Pulmonary artery endothelial cell (primary cell): Measurements from ENCODE around the gene MXI1. TPM values are rescaled to one million over a fixed set of nuclear protein-coding genes. Genes with fewer than 3 reads are reported as not detected.
"Not testable (repeated sequence)": the region's sequence is repeated elsewhere in the genome, so short reads cannot be mapped to it uniquely, and the experiment has no call there.

Experiments
- DNase-seq: peaks from one replicate; pipeline ENCODE4 v3.0.0-alpha.2; 2011; ENCODE audit warnings: low read depth, low spot score
- total RNA-seq: library from RNA; depleted of rRNA; stranded (reverse); fragments of >200 nt; gene quantifications from 2 replicates; pipeline ENCODE4 v1.2.3, GENCODE V29; 2014

MXI1 gene
- total RNA-seq, 1 donor from 2014 or later = 8.4 TPM

DNA sequence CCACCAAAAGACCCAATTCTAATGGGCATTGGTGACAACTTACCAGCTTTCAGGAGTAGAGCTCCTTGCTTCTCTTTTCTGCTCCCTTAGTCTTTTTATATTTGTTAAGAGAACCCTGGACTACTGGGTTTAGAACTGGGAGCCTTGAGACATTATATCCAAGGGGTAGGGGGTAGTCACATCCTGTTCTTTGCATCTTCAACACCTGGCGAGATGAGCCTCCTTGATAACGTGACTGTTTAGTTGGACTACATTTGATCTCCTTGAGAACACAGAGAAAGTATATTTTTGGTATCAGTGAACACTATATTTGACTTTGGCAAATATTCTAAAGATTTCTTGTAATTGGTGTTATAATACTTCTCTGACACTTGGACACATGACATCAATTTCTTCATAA is 106.3 kb downstream of the MXI1 start:
- no peak for DNase-seq

DNA sequence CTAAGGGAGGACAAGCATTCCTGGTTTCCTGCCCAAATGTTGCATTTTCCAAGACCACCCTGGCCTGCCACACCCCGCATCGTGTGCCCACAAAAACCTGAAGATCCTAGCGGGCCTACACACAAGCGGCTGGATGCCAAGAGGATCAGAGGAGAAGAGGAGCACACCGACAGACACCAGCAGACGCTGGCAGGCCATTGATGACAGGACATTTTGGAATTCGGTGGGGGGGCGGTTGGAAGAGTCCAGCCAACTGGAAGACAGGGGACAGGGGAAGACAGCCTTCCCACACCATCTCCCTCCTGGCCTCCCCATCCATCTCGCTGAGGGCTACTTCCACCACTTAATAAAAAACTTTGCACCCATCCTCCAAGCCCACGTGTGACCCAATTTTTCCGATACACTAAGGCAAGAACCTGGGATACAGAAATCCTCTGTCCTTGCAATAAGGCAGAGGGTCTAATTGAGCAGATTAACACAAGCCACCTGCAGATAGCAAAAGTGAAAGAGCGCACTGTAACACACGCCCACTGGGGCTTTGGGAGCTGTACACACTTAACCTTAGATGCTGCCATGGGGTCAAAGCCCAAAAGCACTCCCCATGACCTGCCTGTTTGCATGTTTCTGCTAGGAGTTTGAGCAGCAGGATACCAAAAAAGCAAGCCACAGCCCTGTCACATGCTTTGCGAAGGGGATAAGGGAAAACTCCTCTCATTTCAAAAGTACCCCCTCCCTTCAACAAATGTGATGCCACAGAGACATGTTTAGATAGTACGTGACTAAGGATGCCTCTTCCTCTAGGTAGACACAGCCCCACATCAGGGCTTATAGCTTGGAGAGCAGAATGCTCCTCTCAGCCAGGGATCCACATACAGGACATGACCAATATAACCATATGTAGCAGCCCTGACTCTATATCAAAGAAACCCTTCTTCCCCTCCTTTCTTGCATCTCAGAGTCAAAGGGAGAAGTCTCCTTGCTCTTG is 110.8 kb downstream of the MXI1 start:
- no peak for DNase-seq

GRCh38 chr10:110321869-110322620 is 114.6 kb downstream of the MXI1 start:
- no peak for DNase-seq

DNA sequence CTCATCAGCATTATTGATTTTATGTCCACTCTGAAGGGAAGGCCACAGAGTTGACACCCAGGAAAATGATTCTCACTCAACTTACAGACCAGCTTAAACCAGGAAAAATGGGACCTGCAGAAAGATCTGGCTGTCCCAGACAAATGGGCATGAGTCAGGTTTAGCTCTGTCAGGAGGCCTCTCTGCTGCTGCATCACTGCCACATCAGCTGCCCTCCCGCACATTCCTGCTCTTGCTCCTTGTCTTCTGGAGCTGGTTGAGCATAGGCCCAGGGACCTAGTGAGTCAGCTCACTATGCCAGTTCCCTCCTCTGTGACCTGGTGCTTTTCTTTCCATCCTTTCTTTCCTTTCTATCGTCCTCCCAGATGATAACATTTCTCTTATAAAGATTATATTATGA is 116.1 kb downstream of the MXI1 start:
- DNase-seq = no peak

DNA sequence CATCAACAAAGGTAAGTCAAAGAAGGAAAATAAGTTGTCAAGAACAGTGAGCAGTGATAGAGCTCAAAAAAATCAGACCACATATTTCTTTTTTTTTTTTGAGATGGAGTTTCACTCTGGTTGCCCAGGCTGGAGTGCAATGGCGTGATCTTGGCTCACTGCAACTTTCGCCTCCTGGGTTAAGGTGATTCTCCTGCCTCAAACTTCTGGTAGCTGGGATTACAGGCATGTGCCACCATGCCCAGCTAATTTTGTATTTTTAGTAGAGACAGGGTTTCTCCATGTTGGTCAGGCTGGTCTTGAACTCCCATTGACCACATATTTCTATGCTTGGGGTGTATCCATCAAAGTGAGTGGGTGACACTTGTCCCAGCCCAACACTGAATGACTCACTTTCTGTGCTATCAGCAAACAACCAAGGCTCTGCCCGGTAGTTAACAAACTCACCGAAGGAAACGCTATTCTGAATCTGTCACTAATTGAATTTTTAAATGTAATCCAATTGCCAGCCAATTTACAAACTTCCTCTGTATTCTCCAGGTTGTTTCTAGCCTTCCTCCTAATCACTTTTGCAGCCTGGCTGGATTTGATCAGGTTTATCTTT is 116.9 kb downstream of the MXI1 start:
- no peak for DNase-seq

GRCh38 chr10:110324805-110325280 is 117.4 kb downstream of the MXI1 start:
- no peak for DNase-seq

GRCh38 chr10:110326351-110327032 is 119.1 kb downstream of the MXI1 start:
- no peak for DNase-seq

DNA sequence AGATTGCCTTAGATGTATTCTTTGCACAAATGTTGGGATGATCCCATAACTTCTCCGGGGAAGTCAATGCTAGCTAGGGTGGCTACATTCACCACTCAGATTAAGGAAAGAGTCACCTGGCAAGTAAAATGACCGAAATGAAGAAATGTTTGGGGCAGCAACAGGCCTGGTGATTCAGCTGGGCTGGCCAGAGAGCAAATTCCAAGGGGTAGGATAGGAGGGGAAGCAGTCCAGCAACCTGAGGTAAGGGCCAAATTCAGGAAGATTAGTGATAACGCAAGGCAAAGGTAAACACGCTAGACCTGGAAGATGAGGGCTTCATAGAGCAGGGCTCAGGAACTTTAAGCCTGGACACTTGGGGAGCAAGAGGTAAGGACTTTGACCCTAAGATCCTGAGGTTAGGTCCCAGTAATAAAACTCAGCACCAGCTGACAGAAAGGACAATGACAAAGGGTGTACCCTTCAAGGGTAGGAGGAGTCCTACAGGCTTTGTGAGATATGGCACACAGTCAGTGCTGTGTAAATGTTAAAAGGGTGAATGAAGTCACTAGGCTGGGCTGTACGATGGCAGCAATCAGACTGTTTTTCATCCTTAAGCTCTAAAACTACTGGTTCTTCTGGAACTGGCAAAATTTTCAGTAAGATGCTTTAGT is 120.0 kb downstream of the MXI1 start:
- no peak for DNase-seq

GRCh38 chr10:110330675-110331074 is 123.3 kb downstream of the MXI1 start:
- no peak for DNase-seq

DNA sequence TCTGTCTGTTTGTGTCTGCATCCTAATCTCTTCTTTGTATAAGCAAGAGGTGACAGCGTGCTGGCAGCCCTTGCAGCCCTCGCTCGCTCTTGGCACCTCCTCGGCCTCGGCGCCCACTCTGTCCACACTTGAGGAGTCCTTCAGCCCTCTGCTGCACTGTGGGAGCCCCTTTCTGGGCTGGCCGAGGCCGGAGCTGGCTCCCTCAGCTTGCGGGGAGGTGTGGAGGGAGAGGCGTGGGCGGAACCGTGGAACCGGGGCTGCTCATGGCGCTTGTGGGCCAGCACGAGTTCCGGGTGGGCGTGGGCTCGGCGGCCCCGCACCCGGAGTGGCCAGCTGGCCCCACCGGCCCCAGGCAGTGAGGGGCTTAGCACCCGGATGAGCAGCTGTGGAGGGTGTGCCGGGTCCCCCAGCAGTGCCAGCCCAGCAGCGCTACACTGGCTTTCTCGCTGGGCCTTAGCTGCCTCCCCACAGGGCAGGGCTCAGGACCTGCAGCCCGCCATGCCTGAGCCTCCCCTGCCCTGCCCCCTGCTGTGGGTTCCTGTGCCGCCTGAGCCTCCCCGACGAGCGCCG is 123.9 kb downstream of the MXI1 start:
- DNase-seq = not testable (repeated sequence)

DNA sequence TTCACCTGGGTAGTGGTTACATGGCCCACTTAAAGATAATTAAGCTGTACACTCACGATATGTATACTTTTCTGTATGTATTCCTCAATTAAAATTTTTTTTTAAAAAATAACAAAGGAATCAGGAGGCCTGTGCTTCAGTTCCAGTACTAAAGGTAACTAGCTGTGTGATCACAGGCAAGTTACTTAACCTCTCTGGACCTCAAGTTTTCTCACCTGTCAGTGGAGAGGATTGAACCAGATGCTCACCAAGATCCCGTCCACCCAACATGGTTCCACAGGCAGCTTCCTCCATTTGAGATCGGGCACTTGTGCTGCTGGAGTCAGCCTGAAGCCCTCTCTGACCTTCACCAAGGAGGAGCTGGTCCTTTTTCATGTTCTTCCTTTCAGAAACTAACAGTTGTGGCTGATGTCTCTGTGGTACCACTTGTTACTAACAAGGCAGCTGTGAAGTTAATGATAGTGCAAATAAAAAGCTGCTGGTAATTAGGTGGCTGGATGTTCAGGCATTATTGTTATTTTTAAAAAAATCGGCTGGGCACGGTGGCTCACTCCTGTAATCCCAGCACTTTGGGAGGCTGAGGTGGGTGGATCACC is 126.8 kb downstream of the MXI1 start:
- no peak for DNase-seq

DNA sequence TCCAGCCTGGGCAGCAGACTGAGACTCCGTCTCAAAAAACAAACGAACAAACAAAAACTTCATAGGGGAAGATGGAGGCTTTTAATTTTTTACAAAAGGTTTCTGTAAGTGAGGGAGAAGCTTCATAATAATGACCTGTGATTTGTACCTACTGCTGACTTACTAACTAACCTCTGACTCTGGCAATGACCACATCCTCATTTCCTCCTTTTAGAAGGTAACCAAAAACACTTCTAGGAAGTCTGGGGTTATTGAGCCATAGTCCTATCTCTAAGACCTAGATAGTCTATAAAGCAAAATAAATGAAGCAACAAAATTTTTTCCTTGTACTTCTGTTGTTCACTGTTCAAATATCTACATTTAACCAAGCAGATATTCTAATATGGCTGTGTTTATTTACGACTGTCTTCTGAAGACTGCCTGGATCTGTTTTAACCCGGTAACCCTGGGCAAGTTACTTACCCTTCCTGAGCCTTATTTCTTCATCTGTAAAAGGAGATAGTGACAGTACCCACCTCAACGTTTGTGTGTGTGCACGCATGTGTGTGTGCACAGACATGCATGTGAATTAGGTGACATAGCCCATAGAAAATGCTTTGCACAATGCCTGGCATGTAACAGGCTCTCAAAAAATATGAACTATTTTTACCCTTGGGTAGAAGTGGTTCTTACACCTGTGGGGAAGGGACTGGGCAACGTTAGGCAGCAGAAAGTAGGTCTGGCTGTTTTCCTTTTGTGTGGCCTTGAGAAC is 128.1 kb downstream of the MXI1 start:
- DNase-seq = no peak

DNA sequence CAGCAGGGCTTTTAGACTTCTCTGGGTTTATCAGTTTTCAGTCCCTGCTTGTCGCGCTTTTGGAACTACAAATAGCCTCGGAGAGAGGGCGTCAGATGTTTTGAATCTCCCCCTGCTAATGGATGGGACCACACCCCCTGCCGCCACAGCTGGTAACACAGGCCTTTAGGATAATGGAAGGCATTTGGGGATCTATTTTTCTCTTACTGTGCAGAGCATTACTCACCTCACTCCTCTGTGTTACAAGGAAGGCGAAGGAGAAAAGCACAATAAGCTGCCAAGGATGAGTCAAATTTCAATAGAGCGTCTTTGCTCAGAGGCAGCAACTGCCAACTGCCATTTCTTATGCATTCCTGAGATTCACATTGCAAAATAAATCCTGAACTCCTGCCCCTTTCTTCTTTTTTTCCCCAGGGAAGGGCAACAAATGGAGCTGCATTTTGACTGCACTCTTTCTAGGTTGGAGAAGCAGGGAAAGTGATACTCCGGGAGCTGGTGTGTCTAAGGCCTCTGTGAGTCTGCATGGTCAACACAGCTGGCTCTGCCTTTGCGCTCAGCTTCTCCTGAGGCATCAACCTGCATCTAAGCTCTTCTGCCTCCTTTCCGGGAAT is 128.8 kb downstream of the MXI1 start:
- DNase-seq = peak; percentile 66

Other genes with a start within 250 kb of the MXI1 start
- 91.9 and 123 TPM in 2 replicates for gene ADD3, start 199.6 kb upstream of the MXI1 start, total RNA-seq
- gene SMNDC1, start 97.3 kb downstream of the MXI1 start, total RNA-seq = 6.9 and 9.0 TPM in 2 replicates